ENCODE data around the gene PKN2. TPM values are rescaled to one million over a fixed set of nuclear protein-coding genes. Genes with fewer than 3 reads are reported as not detected.

The PKN2 gene
- total RNA-seq, 1 donor from 2014 or later: 72.8 TPM

DNA sequence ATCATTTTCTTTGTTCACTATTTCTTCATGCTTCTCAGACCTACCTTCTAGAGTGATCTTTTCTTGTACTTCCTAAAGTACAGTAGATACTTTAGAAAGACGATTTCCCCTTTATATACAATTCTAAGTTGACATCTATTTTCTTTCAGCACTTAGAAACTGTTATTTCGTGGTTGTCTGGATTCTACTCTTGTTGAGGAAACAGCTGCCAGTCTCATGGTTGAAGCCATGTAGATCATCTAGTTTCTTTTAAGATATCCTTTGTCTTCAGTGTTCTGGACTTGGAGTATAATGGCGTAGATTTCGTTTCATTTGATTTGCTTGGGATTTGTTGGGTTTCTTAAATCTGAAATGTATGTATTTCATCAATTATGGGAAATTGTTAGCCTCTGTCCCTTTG lies 67.6 kb downstream of the PKN2 start:
- TF ChIP-seq, protein P1, sequence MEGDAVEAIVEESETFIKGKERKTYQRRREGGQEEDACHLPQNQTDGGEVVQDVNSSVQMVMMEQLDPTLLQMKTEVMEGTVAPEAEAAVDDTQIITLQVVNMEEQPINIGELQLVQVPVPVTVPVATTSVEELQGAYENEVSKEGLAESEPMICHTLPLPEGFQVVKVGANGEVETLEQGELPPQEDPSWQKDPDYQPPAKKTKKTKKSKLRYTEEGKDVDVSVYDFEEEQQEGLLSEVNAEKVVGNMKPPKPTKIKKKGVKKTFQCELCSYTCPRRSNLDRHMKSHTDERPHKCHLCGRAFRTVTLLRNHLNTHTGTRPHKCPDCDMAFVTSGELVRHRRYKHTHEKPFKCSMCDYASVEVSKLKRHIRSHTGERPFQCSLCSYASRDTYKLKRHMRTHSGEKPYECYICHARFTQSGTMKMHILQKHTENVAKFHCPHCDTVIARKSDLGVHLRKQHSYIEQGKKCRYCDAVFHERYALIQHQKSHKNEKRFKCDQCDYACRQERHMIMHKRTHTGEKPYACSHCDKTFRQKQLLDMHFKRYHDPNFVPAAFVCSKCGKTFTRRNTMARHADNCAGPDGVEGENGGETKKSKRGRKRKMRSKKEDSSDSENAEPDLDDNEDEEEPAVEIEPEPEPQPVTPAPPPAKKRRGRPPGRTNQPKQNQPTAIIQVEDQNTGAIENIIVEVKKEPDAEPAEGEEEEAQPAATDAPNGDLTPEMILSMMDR (IDR thresholded peaks at IDR 0.05; ENCODE audit: unreplicated experiment): no peak
- no peaks in the 10 kb centered on the region for H3K27me3 Mint-ChIP-seq
- no peaks in the 10 kb centered on the region for H3K9me3 Mint-ChIP-seq (ENCODE audit: low read depth)
- no peak for DNase-seq (ENCODE audit: low spot score, unreplicated experiment)
- H3K27ac Mint-ChIP-seq: no peak overlapping the region
- H3K4me3 Mint-ChIP-seq (ENCODE audit: low read depth): no peak overlapping the region
- no peaks in the 10 kb centered on the region for H3K4me1 Mint-ChIP-seq (ENCODE audit: low read depth)
- H3K36me3 Mint-ChIP-seq (ENCODE audit: insufficient read depth): peaks cover 14% of the 10 kb centered on the region

DNA sequence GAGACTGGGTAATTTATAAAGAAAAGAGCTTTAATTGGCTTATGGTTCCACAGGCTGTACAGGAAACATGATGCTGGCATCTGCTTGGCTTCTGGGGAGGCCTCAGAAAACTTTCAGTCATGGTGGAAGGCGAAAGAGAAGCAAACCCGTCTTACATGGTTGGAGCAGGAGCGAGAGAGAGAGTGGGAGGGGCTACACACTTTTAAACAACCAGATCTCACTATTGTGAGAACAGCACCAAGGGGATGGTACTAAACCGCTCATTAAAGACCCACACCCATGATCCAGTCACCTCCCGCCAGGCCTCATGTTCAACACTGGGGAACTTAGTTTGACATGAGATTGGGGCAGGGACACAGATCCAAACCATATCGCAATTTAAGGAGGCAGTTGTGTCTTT lies 69.4 kb downstream of the PKN2 start:
- peaks cover 15% of the 10 kb centered on the region for H3K36me3 Mint-ChIP-seq (ENCODE audit: insufficient read depth)
- H3K4me1 Mint-ChIP-seq (ENCODE audit: low read depth): no peaks in the 10 kb centered on the region
- no peaks in the 10 kb centered on the region for H3K9me3 Mint-ChIP-seq (ENCODE audit: low read depth)
- no peak overlapping the region for H3K27ac Mint-ChIP-seq
- H3K4me3 Mint-ChIP-seq (ENCODE audit: low read depth): no peak overlapping the region
- H3K27me3 Mint-ChIP-seq: no peaks in the 10 kb centered on the region
- no peak for DNase-seq (ENCODE audit: low spot score, unreplicated experiment)
- TF ChIP-seq, protein P1 (IDR thresholded peaks at IDR 0.05; ENCODE audit: unreplicated experiment): no peak

GRCh38 chr1:88763649-88764406 lies 79.8 kb downstream of the PKN2 start:
- H3K4me3 Mint-ChIP-seq (ENCODE audit: low read depth): no peak overlapping the region
- peaks cover 11% of the 10 kb centered on the region for H3K36me3 Mint-ChIP-seq (ENCODE audit: insufficient read depth)
- H3K27ac Mint-ChIP-seq: no peak overlapping the region
- DNase-seq (ENCODE audit: low spot score, unreplicated experiment): no peak
- H3K4me1 Mint-ChIP-seq (ENCODE audit: low read depth): no peaks in the 10 kb centered on the region
- TF ChIP-seq, protein P1 (IDR thresholded peaks at IDR 0.05; ENCODE audit: unreplicated experiment): no peak
- H3K9me3 Mint-ChIP-seq (ENCODE audit: low read depth): no peaks in the 10 kb centered on the region
- H3K27me3 Mint-ChIP-seq: no peaks in the 10 kb centered on the region

- no peak for DNase-seq (ENCODE audit: low spot score, unreplicated experiment)
- TF ChIP-seq, protein P1 (IDR thresholded peaks at IDR 0.05; ENCODE audit: unreplicated experiment): no peak
- Mint-ChIP-seq H3K27ac (no peak overlapping the region), H3K27me3 (no peaks in the 10 kb centered on the region), H3K36me3 (ENCODE audit: insufficient read depth) (peaks cover 17% of the 10 kb centered on the region), H3K4me1 (ENCODE audit: low read depth) (no peaks in the 10 kb centered on the region), H3K4me3 (ENCODE audit: low read depth) (no peak overlapping the region), H3K9me3 (ENCODE audit: low read depth) (no peaks in the 10 kb centered on the region)
Measured at GRCh38 chr1:88768187-88768586, 84.1 kb downstream of the PKN2 start.

DNA sequence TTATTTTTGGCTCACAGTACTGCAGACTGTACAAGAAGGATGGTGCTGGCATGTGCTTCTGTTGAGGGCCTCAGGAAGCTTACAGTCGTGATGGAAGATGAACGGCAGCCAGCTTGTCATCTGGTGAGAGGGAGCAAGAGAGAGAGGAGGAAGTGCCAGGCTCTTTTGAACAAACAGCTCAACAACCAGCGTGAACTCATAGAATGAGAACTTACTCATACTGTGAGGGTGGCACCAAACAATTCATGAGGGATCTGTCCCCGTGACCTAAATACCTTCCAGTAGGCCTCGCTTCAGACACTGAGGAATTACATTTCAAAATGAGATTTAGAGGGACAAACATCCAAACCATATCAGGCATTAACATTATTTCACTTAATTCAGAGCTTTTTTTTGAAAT lies 84.7 kb downstream of the PKN2 start:
- TF ChIP-seq, protein P1 (IDR thresholded peaks at IDR 0.05; ENCODE audit: unreplicated experiment): no peak
- Mint-ChIP-seq H3K4me1 (ENCODE audit: low read depth) (peaks cover 5% of the 10 kb centered on the region), H3K27me3 (no peaks in the 10 kb centered on the region), H3K27ac (no peak overlapping the region), H3K9me3 (ENCODE audit: low read depth) (no peaks in the 10 kb centered on the region), H3K36me3 (ENCODE audit: insufficient read depth) (peaks cover 19% of the 10 kb centered on the region), H3K4me3 (ENCODE audit: low read depth) (no peak overlapping the region)
- DNase-seq (ENCODE audit: low spot score, unreplicated experiment): no peak
